Neural cell (in vitro differentiated cells): Measurements from ENCODE around the gene MYO7B. TPM values are rescaled to one million over a fixed set of nuclear protein-coding genes. Genes with fewer than 3 reads are reported as not detected.

Experiments used
- H2AFZ ChIP-seq: fragments of 200-600, 300-800 bp; sonication (generic), shearing (Covaris generic); 2 replicates; pipeline ENCODE4 v1.6.0; 2014; ENCODE audit warnings: low read depth, mild to moderate bottlenecking, antibody characterized with exemption, low read length, moderate library complexity
- H3F3A ChIP-seq: fragments of 200-600 bp; shearing (Covaris generic); 2 replicates; pipeline ENCODE4 v1.6.1; 2016; ENCODE audit warnings: mild to moderate bottlenecking, moderate library complexity, mixed read lengths, antibody characterized with exemption, low read length; ENCODE audit not compliant: insufficient read depth, poor library complexity, severe bottlenecking
- H3K27ac ChIP-seq: fragments of 200-600, 300-800 bp; sonication (generic), shearing (Covaris generic); 2 replicates; pipeline ENCODE4 v1.5.1; 2014; ENCODE audit warnings: mild to moderate bottlenecking, low read length, moderate library complexity
- H3K27me3 ChIP-seq: fragments of 300-800, 200-600 bp; sonication (generic), shearing (Covaris generic); 2 replicates; pipeline ENCODE4 v1.6.0; 2014; ENCODE audit warnings: mild to moderate bottlenecking, low read depth, low read length, moderate library complexity; ENCODE audit not compliant: insufficient read depth
- H3K36me3 ChIP-seq: fragments of 300-800, 200-600 bp; sonication (generic), shearing (Covaris generic); 2 replicates; pipeline ENCODE4 v1.5.1; 2014; ENCODE audit warnings: mild to moderate bottlenecking, antibody characterized with exemption, low read length, moderate library complexity; ENCODE audit not compliant: insufficient read depth
- H3K4me2 ChIP-seq: fragments of 300-800, 200-600 bp; sonication (generic), shearing (Covaris generic); 2 replicates; pipeline ENCODE4 v1.6.0; 2014; ENCODE audit warnings: mild to moderate bottlenecking, low read length
- H3K4me3 ChIP-seq: fragments of 300-800, 200-600 bp; sonication (generic), shearing (Covaris generic); 2 replicates; pipeline ENCODE4 v1.5.1; 2014; ENCODE audit warnings: mild to moderate bottlenecking, low read length, moderate library complexity
- H3K79me2 ChIP-seq: fragments of 200-600 bp; shearing (Covaris generic); replicated peaks from 2 replicates; pipeline ENCODE4 v1.6.0; 2014; ENCODE audit warnings: mild to moderate bottlenecking, low read length, moderate library complexity; ENCODE audit not compliant: insufficient read depth
- H3K9ac ChIP-seq: fragments of 300-800, 200-600 bp; sonication (generic), shearing (Covaris generic); 2 replicates; pipeline ENCODE4 v1.6.1; 2016; ENCODE audit warnings: mild to moderate bottlenecking, low read length, mixed read lengths
- H3K9me2 ChIP-seq: fragments of 200-600 bp; shearing (Covaris generic); 2 replicates; pipeline ENCODE4 v1.6.1; 2016; ENCODE audit warnings: mild to moderate bottlenecking, low read length, mixed read lengths; ENCODE audit not compliant: insufficient read depth
- H3K9me3 ChIP-seq: fragments of 200-600, 300-800 bp; sonication (generic), shearing (Covaris generic); 2 replicates; pipeline ENCODE4 v1.6.1; 2016; ENCODE audit warnings: mild to moderate bottlenecking, mixed run types, low read length, moderate library complexity, mixed read lengths
- H4K20me1 ChIP-seq: fragments of 200-600 bp; shearing (Covaris generic); 2 replicates; pipeline ENCODE4 v1.6.1; 2016; ENCODE audit warnings: mild to moderate bottlenecking, mixed run types; ENCODE audit not compliant: insufficient read depth
- EP300 ChIP-seq: fragments of 450-650 bp; conservative IDR thresholded peaks from 2 replicates; pipeline ENCODE4 v1.6.1; 2014; ENCODE audit warnings: antibody characterized with exemption, mild to moderate bottlenecking, moderate library complexity; ENCODE audit not compliant: poor library complexity, severe bottlenecking
- EZH2 ChIP-seq: fragments of 200-600, 300-800 bp; shearing (Covaris generic), sonication (generic); IDR thresholded peaks from 2 replicates; pipeline ENCODE4 v1.6.1; 2014; ENCODE audit warnings: antibody characterized with exemption, low read length, borderline replicate concordance, mild to moderate bottlenecking; ENCODE audit not compliant: insufficient read depth, poor library complexity, severe bottlenecking
- MXI1 ChIP-seq: fragments of 450-650 bp; conservative IDR thresholded peaks from 2 replicates; pipeline ENCODE4 v1.6.1; 2014; ENCODE audit warnings: antibody characterized with exemption, mild to moderate bottlenecking; ENCODE audit not compliant: poor library complexity, severe bottlenecking
- POLR2AphosphoS5 ChIP-seq: IDR thresholded peaks from 2 replicates; pipeline ENCODE4 v1.6.1; 2012
- RAD21 ChIP-seq: fragments of 450-650 bp; conservative IDR thresholded peaks from 2 replicates; pipeline ENCODE4 v1.6.1; 2014; ENCODE audit warnings: antibody characterized with exemption, mild to moderate bottlenecking, moderate library complexity
- REST ChIP-seq: IDR thresholded peaks from 2 replicates; pipeline ENCODE4 v1.6.1; 2012; ENCODE audit warnings: borderline replicate concordance
- SMC3 ChIP-seq: fragments of 450-650 bp; conservative IDR thresholded peaks from 2 replicates; pipeline ENCODE4 v1.6.1; 2014; ENCODE audit warnings: antibody characterized with exemption, mild to moderate bottlenecking, moderate library complexity; ENCODE audit not compliant: poor library complexity
- TAF1 ChIP-seq: IDR thresholded peaks from 2 replicates; pipeline ENCODE4 v1.6.1; 2012; ENCODE audit warnings: low read depth
- polyA plus RNA-seq: library from polyadenylated mRNA; depleted of rRNA; stranded (reverse); fragments of >200 nt; gene quantifications from 2 replicates; pipeline ENCODE4 v1.2.3, GENCODE V29; 2014
- TF ChIP-seq, protein P1 (sequence below): fragments of 450-650 bp; IDR thresholded peaks from 2 replicates; pipeline ENCODE4 v1.5.1; 2014; ENCODE audit warnings: antibody characterized with exemption, mild to moderate bottlenecking, moderate library complexity; ENCODE audit not compliant: poor library complexity, severe bottlenecking

MYO7B gene
- polyA plus RNA-seq, 1 donor from 2014 or later, result 0.16 TPM

- Histone ChIP-seq H3K9me2 (no peaks in the 10 kb centered on the region), H3K4me2 (no peak overlapping the region), H3K27me3 (no peaks in the 10 kb centered on the region), H3K4me3 (no peak overlapping the region), H3K9me3 (no peaks in the 10 kb centered on the region), H3K9ac (no peak overlapping the region), H3K36me3 (no peaks in the 10 kb centered on the region), H3K79me2 (no peaks in the 10 kb centered on the region), H3K27ac (no peak overlapping the region), H2AFZ (no peak overlapping the region), H4K20me1 (no peaks in the 10 kb centered on the region), H3F3A (no peaks in the 10 kb centered on the region)
- no peak for TF ChIP-seq SMC3
- TF ChIP-seq EZH2, result no peak
- no peak for TF ChIP-seq POLR2AphosphoS5
- TF ChIP-seq RAD21, result no peak
- TF ChIP-seq, protein P1, sequence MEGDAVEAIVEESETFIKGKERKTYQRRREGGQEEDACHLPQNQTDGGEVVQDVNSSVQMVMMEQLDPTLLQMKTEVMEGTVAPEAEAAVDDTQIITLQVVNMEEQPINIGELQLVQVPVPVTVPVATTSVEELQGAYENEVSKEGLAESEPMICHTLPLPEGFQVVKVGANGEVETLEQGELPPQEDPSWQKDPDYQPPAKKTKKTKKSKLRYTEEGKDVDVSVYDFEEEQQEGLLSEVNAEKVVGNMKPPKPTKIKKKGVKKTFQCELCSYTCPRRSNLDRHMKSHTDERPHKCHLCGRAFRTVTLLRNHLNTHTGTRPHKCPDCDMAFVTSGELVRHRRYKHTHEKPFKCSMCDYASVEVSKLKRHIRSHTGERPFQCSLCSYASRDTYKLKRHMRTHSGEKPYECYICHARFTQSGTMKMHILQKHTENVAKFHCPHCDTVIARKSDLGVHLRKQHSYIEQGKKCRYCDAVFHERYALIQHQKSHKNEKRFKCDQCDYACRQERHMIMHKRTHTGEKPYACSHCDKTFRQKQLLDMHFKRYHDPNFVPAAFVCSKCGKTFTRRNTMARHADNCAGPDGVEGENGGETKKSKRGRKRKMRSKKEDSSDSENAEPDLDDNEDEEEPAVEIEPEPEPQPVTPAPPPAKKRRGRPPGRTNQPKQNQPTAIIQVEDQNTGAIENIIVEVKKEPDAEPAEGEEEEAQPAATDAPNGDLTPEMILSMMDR, result no peak
- no peak for TF ChIP-seq EP300
- TF ChIP-seq MXI1, result no peak
- no peak for TF ChIP-seq REST
- TF ChIP-seq TAF1, result no peak
Observed at GRCh38 chr2:127650041-127650784, 114.7 kb downstream of the MYO7B start.

DNA sequence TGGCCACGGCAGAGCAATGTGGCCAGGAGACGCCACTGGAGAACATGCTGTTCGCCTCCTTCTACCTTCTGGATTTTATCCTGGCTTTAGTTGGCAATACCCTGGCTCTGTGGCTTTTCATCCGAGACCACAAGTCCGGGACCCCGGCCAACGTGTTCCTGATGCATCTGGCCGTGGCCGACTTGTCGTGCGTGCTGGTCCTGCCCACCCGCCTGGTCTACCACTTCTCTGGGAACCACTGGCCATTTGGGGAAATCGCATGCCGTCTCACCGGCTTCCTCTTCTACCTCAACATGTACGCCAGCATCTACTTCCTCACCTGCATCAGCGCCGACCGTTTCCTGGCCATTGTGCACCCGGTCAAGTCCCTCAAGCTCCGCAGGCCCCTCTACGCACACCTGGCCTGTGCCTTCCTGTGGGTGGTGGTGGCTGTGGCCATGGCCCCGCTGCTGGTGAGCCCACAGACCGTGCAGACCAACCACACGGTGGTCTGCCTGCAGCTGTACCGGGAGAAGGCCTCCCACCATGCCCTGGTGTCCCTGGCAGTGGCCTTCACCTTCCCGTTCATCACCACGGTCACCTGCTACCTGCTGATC is 115.4 kb downstream of the MYO7B start:
- no peak overlapping the region for H3K4me2 ChIP-seq
- H3K27me3 ChIP-seq, result no peaks in the 10 kb centered on the region
- no peaks in the 10 kb centered on the region for H4K20me1 ChIP-seq
- TF ChIP-seq RAD21 (no peak), EZH2 (no peak), EP300 (no peak), REST (no peak), POLR2AphosphoS5 (no peak), TAF1 (no peak), MXI1 (no peak), SMC3 (no peak)
- TF ChIP-seq, protein P1, result no peak
- H3K9ac ChIP-seq, result no peak overlapping the region
- H3K79me2 ChIP-seq, result no peaks in the 10 kb centered on the region
- no peaks in the 10 kb centered on the region for H3K9me3 ChIP-seq
- H2AFZ ChIP-seq, result no peak overlapping the region
- H3F3A ChIP-seq, result no peaks in the 10 kb centered on the region
- no peaks in the 10 kb centered on the region for H3K9me2 ChIP-seq
- H3K36me3 ChIP-seq, result no peaks in the 10 kb centered on the region
- H3K4me3 ChIP-seq, result no peak overlapping the region
- no peak overlapping the region for H3K27ac ChIP-seq
